GM12878 (cell line): ENCODE data around the gene TBC1D2B.
"Not testable (repeated sequence)": the region's sequence is repeated elsewhere in the genome, so short reads cannot be mapped to it uniquely, and the experiment has no call there.

Source experiments
- CHD4 ChIP-seq: fragments of 200-600 bp; sonication (generic); IDR thresholded peaks from 2 replicates; pipeline ENCODE4 v1.6.1; 2016; ENCODE audit warnings: mild to moderate bottlenecking
- CTCF ChIP-seq, 3 experiments: IDR thresholded peaks in 2 of 3; conservative IDR thresholded peaks in 1 of 3; 2 replicates each; pipeline ENCODE4 v1.5.1; 2011; ENCODE audit warnings: low read depth in 3 of 3, low read length in 3 of 3, mild to moderate bottlenecking in 3 of 3, control low read depth in 2 of 3, moderate library complexity in 2 of 3, inconsistent platforms in 1 of 3, mixed read lengths in 1 of 3; ENCODE audit not compliant: control insufficient read depth in 2 of 3, insufficient read depth in 1 of 3; ENCODE audit errors: extremely low read depth in 1 of 3
- NFYB ChIP-seq: IDR thresholded peaks from 2 replicates; pipeline ENCODE4 v1.6.1; 2011; ENCODE audit warnings: low read depth, mild to moderate bottlenecking, low read length, improper control_type of control experiment, moderate library complexity; ENCODE audit not compliant: insufficient read depth
- POLR2A ChIP-seq: IDR thresholded peaks from 2 replicates; pipeline ENCODE4 v1.6.1; 2011; ENCODE audit warnings: low read depth, mild to moderate bottlenecking, low read length
- REST ChIP-seq: IDR thresholded peaks from 2 replicates; pipeline ENCODE4 v1.6.1; 2012; ENCODE audit warnings: mild to moderate bottlenecking, low read depth, low read length
- ZBTB11 ChIP-seq: fragments of 450-650 bp; formaldehyde crosslinking; IDR thresholded peaks from 2 replicates; pipeline ENCODE4 v1.5.0; 2022; ENCODE audit warnings: mild to moderate bottlenecking, missing genetic modification characterization

- TF ChIP-seq NFYB; REST; ZBTB11 (CRISPR knock-in tag); CHD4; POLR2A; CTCF (IDR thresholded peaks at IDR 0.05 in 2 of 3, conservative IDR thresholded peaks at IDR 0.05 in 1 of 3; ENCODE audit: control insufficient read depth in 2 of 3, extremely low read depth in 1 of 3, insufficient read depth in 1 of 3, low read depth in 3 of 3, low read length in 3 of 3): not testable (repeated sequence)
Observed at GRCh38 chr15:77976095-77976450, 101.4 kb downstream of the TBC1D2B start.
